OCI-LY7 (cell line): Measurements from ENCODE around the gene CENPX. TPM values are rescaled to one million over a fixed set of nuclear protein-coding genes. Genes with fewer than 3 reads are reported as not detected.

Experiments used
- BruUV-seq: library from RNA; stranded (reverse); fragments of 400-500 nt; replicated peaks from 2 replicates; lab custom pipeline; 2021; lab: Mats Ljungman, UMichigan
- CTCF ChIA-PET: fragments of 300-600 bp; sonication (Branson Sonifier 250); formaldehyde crosslinking; loops from one replicate; lab custom pipeline; 2022; ENCODE audit warnings: antibody characterized with exemption; ENCODE audit not compliant: unreplicated experiment; lab: Charles Lee
- POLR2A ChIA-PET: fragments of 300-600 bp; sonication (Branson Sonifier 250); formaldehyde crosslinking; loops from one replicate; lab custom pipeline; 2022; ENCODE audit warnings: antibody characterized with exemption; lab: Charles Lee
- DNase-seq: peaks from one replicate; pipeline ENCODE4 v3.0.0-alpha.2; 2015; ENCODE audit warnings: low spot score
- H2AFZ ChIP-seq: fragments of 200-600 bp; sonication (generic), shearing (Covaris generic); 2 replicates; pipeline ENCODE4 v1.6.1; 2014; ENCODE audit warnings: mild to moderate bottlenecking, antibody characterized with exemption, low read length, moderate library complexity
- H3K27ac ChIP-seq: fragments of 200-600 bp; sonication (generic); 2 replicates; pipeline ENCODE4 v1.5.1; 2014; ENCODE audit warnings: mixed run types, low read depth, mild to moderate bottlenecking, moderate library complexity, low read length, inconsistent platforms; ENCODE audit not compliant: poor library complexity, severe bottlenecking
- H3K36me3 ChIP-seq: fragments of 200-600 bp; sonication (generic); 2 replicates; pipeline ENCODE4 v1.6.1; 2014; ENCODE audit warnings: mild to moderate bottlenecking, antibody characterized with exemption, low read length, moderate library complexity, mixed read lengths; ENCODE audit not compliant: insufficient read depth
- H3K4me1 ChIP-seq: fragments of 200-600 bp; sonication (generic); 2 replicates; pipeline ENCODE4 v1.5.1; 2014; ENCODE audit warnings: mild to moderate bottlenecking, low read length; ENCODE audit not compliant: insufficient read depth, poor library complexity, severe bottlenecking
- H3K4me2 ChIP-seq: fragments of 200-600 bp; sonication (generic); 2 replicates; pipeline ENCODE4 v1.6.1; 2014; ENCODE audit warnings: mild to moderate bottlenecking, low read length
- H3K4me3 ChIP-seq: fragments of 200-600 bp; sonication (generic); 2 replicates; pipeline ENCODE4 v1.5.1; 2014; ENCODE audit warnings: mild to moderate bottlenecking, low read depth, low read length; ENCODE audit not compliant: poor library complexity, severe bottlenecking
- H3K79me2 ChIP-seq: fragments of 200-600 bp; sonication (generic); 2 replicates; pipeline ENCODE4 v1.6.1; 2016; ENCODE audit warnings: low read depth, mild to moderate bottlenecking, low read length, moderate library complexity, mixed read lengths; ENCODE audit not compliant: insufficient read depth
- H3K9me2 ChIP-seq: fragments of 200-600 bp; sonication (generic); 2 replicates; pipeline ENCODE4 v1.6.1; 2016; ENCODE audit warnings: mild to moderate bottlenecking, low read length, mixed read lengths; ENCODE audit not compliant: insufficient read depth
- H3K9me3 ChIP-seq: fragments of 200-600 bp; sonication (generic); 2 replicates; pipeline ENCODE4 v1.6.1; 2014; ENCODE audit warnings: mild to moderate bottlenecking, mixed run types, low read length, mixed read lengths
- H4K20me1 ChIP-seq: fragments of 200-600 bp; sonication (generic); 2 replicates; pipeline ENCODE4 v1.6.1; 2014; ENCODE audit warnings: mild to moderate bottlenecking, antibody characterized with exemption, low read length, moderate library complexity, mixed read lengths; ENCODE audit not compliant: insufficient read depth
- CTCF ChIP-seq: fragments of 200-600 bp; sonication (generic); conservative IDR thresholded peaks from 2 replicates; pipeline ENCODE4 v1.5.1; 2014; ENCODE audit warnings: mild to moderate bottlenecking, antibody characterized with exemption, low read length, moderate library complexity, mixed read lengths
- EZH2phosphoT487 ChIP-seq: fragments of 200-600 bp; sonication (generic); IDR thresholded peaks from 2 replicates; pipeline ENCODE4 v1.6.1; 2018; ENCODE audit warnings: low read depth, borderline replicate concordance, mild to moderate bottlenecking, mixed run types, antibody characterized with exemption, low read length, moderate library complexity, mixed read lengths
- intact Hi-C: fragments of 100-400 bp; cut with micrococcal nuclease; formaldehyde crosslinking; loops from one replicate; pipeline ENCODE4 v1.10.0; 2022; ENCODE audit not compliant: unreplicated experiment
- total RNA-seq, 2 experiments: library from RNA; depleted of rRNA in 1 of 2; stranded (reverse); fragments of >200 nt in 1 of 2; shearing (Covaris generic) in 1 of 2; gene quantifications; 2 replicates each; pipeline ENCODE4 v1.2.3, GENCODE V29; 2014 to 2022

The CENPX gene
- total RNA-seq, 2 experiments from 2014 or later, result 130 to 251 TPM

DNA sequence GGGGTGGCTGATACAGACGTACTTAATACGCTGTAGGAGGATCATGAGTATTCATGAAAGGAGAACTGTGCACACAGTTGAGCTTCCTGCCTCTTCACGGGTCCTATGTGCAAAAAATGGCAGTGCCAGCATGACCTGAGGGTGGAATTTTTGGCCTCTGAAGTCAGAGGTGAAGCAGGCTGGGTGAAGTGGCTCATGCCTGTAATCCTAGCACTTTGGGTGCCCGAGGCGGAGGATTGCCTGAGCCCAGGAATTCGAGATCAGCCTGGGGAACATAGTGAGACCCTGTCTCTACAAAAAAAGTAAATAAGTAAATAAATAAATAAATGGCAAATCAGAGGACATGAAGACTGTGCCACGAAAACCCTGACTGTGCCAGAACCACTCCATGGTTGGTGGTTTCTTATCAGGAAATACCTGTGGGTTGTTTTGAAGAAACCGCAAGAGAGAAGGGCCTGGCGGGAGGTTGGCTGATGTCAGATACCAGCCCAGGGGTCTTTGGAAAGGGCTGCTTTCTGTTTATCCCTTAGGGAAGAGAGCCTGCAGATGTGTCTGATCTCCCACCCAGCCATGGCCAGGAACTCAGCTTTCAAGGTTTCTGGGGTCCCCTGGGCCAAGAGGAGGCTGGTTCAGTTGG lies 41.9 kb downstream of the CENPX start:
- peaks cover 39% of the 10 kb centered on the region for H3K36me3 ChIP-seq
- no peaks in the 10 kb centered on the region for H3K9me3 ChIP-seq
- no peak overlapping the region for H3K4me2 ChIP-seq
- H4K20me1 ChIP-seq, result no peaks in the 10 kb centered on the region
- H3K4me3 ChIP-seq, result no peak overlapping the region
- CTCF ChIA-PET, result no interaction called here
- POLR2A ChIA-PET, result no interaction called here
- no TSS peak for BruUV-seq
- peaks cover 10% of the 10 kb centered on the region; the same call in 1 of the 2 replicates for H3K79me2 ChIP-seq
- TF ChIP-seq CTCF (no peak), EZH2phosphoT487 (no peak)
- no peak overlapping the region for H3K27ac ChIP-seq
- intact Hi-C loops, result no loop called here
- no peak for DNase-seq
- H2AFZ ChIP-seq, result no peak overlapping the region
- no peaks in the 10 kb centered on the region for H3K9me2 ChIP-seq
- H3K4me1 ChIP-seq, result peaks cover 20% of the 10 kb centered on the region

DNA sequence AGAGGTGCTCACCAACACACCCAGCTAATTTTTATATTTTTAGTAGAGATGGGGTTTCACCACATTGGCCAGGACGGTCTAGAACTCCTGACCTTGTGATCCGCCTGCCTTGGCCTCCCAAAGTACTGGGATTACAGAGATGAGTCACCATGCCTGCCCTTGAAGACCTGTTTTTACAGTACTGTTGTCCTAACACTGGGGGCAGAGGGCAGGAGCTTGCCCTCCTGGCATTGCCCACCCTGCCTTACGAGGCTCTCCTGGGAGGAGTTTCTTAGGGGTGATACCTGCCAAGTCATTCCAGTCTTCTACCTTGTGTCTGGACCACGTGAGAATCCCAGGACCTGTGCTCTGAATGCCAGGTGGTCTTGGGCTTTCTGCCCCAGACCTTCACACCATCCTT lies 42.6 kb downstream of the CENPX start:
- BruUV-seq, result no TSS peak
- TF ChIP-seq CTCF (no peak), EZH2phosphoT487 (no peak)
- Histone ChIP-seq H3K9me3 (no peaks in the 10 kb centered on the region), H2AFZ (no peak overlapping the region), H4K20me1 (no peaks in the 10 kb centered on the region), H3K4me1 (peaks cover 20% of the 10 kb centered on the region), H3K4me3 (no peak overlapping the region), H3K36me3 (peaks cover 32% of the 10 kb centered on the region), H3K79me2 (peaks cover 10% of the 10 kb centered on the region; the same call in 1 of the 2 replicates), H3K27ac (no peak overlapping the region), H3K9me2 (no peaks in the 10 kb centered on the region), H3K4me2 (no peak overlapping the region)
- POLR2A ChIA-PET, result no interaction called here
- no peak for DNase-seq
- CTCF ChIA-PET, result no interaction called here
- intact Hi-C loops, result no loop called here
